RKO (cell line): Measurements from ENCODE around the gene MAP3K14.

ENCODE experiments used
- DNase-seq: peaks from one replicate; pipeline ENCODE4 v3.0.0-alpha.2; 2016; ENCODE audit warnings: low spot score

Gene MAP3K14

DNA sequence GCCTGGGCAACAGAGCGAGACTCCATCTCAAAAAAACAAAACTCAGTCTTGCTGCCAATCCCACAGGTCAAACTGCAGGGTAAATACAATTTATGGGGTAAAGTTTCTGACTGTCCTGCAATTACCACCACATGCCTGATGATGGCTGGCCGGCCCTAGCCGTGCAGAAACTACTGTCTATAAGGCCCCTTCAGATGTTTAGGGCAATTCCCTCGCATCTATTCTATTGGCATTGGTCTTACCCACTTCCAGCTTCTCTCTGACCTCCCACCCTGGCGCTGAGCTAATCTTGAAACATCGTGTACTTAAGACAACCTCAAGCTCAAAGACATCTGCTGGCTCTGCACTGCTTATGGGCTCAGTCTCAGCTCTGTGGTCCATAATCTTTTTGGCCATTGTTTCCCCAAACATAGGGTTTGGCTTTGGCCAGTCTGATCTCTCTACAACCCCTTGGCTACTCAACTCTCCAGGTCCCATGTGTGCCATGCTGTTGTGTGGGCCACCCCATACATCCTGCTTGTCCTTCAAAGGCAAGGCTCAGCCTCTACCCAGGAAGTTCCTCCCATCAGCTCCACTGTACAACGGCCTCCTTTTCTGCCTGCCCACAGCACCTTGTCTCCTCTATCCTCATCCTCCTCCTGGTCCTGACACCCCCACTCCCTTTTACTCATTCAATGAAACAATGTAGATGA is 16.6 kb downstream of the MAP3K14 start:
- DNase-seq, result no peak

DNA sequence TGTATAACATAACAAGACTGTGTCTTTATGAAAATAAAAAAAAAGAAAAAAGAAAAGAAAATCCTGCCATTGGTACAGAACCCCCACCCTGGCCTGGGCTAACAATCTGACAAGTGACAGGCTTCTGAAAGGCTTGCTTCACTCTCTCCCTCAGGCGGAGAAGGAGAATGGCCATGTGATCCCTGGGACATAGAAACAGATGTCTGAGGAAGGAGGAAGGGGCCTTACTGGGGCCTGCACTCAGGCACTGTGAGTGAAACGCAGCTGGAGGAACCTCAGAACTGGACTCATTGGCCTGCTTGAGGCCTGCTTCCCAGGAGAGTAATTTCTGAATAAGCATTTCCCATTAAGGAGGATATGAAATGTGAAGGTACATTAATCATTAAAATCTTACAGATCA is 17.5 kb downstream of the MAP3K14 start:
- no peak for DNase-seq

DNA sequence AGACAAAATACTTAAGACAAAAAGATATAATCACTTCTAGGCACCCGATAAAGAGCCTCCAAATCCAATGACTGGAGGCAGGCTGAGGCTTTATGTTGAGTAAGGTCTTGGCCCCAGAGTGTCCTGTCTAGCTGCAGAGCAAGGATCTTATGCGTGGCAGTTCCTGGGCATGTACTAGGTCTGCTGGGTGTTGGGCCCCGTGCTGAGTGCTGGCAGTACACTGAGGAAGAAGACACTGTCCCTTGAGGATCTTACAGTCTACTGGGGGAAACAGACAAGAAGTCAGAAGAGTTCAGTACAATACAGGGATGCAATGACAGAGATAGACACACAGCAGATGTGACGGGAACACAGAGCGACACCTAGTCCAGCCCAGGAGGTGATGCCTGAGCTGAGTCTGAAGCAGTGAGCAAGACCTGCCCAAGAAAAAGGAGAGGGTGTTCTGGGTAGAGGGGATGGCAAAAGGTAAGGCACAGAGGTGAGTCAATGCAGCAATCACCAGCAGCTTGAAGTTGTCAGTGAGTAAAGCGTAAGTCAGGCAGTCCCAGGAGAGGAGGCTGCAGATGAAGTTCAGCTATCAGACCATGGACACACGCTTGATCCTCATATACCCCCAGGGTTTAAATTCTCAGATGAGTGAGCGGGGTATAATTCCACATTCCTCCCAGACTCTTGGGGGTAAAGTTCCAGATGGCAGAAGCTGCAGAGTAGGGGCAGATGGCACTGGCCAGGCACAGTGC is 18.1 kb downstream of the MAP3K14 start:
- no peak for DNase-seq

- DNase-seq, result no peak
Measured at GRCh38 chr17:45296833-45297124, 20.0 kb downstream of the MAP3K14 start.

GRCh38 chr17:45296003-45296832 is 20.6 kb downstream of the MAP3K14 start:
- DNase-seq, result no peak

- DNase-seq, result no peak
Measured at GRCh38 chr17:45294506-45294905, 22.3 kb downstream of the MAP3K14 start.

GRCh38 chr17:45293413-45294211 is 23.2 kb downstream of the MAP3K14 start:
- peak; percentile 82 for DNase-seq

- no peak for DNase-seq
Measured at GRCh38 chr17:45292696-45293412, 24.0 kb downstream of the MAP3K14 start.

DNA sequence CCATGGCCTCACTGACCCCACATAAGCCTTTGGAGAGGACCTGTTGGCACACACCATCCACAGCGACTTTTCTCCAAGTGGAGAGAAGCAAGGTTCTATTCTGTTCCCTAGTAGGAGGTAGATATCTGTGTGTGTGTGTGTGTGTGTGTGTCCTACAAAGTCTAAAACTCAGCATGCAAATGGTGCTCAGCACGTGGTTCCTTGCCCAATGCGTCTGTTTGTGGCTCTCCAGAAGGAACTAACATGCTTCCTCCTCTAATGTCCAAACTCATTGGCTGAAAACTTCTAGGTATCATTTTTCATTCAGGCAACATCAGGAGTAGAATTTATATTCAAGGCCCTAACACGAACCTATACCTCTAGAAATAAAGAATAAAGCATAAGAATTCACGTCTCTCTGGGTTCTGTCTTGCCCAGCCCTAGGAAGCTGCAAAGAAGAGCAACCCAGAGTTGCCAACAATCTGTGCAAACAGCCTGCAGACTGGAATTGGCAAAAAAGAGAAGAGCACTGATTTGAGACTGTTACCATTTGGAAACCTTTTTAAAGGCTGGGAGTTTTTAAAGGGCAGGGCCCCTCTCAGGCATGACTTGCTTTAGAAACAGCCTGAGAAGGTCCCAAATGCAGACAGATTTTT is 25.5 kb downstream of the MAP3K14 start:
- DNase-seq, result no peak

GRCh38 chr17:45290269-45290765 is 26.5 kb downstream of the MAP3K14 start:
- no peak for DNase-seq

DNA sequence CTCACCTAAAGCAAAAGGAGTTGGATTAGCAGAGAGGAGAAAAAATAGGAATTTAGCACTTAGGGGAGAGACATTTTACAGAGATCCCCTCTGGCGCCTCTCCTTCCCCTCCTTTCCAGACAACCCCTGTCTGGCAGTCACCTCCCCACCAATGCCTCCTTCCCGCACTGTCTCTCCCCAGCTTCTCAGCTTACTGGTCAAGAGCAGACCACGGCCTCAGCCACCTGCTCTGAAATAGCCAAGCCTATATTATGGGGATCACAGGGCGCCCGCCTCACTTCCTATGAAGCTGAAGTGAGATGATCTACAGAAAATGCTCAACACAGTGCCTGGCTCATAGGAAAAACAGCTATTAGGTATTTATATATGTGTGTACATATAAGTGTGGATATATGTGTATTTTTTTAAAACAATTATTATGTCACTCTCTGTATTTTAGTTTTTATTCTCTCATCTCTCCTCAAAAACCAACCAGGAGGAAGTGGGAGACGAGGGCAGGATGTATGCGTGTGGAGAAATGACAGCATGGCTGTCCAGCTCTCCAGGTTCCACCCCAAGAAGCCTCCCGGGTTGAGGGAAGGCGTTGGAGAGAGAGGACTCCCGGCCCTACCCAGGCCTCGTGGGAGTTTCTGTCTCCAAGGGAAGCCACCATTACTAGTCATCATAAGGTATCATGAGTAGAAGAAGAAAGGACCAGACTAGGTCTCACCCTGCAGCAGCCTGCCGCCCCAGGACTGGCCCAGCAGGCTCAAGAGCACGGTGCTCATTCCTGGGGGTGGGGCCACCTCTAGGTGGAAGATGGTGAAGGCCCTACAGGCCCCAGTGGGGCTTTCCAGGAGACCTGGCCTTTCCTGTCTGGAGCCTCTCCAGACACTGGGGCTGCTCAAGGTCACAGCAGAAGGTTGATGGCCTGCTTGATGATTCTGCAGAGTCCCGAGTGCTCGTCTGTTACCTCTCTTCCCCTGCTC is 27.2 kb downstream of the MAP3K14 start:
- DNase-seq, result no peak

DNA sequence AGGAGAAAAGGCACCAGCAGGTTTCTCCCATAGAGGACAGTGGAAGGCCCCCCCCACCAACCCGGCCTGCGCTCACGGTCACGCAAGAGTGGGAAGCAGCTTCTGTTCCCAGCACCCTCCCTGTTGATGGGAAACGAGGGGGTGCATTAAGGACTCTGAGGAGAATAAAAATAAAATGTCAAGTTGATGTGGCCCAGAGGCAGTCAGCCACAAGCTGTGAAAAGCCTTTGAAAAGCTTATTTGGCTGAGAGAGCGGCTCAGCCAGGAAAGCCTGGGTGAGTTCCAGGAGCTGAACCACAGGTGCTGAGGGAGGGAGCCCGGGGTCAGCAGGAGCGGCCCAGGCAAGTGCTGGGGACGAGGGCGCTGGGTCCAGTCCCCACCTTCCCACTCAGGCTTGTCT is 28.0 kb downstream of the MAP3K14 start:
- DNase-seq, result no peak

DNA sequence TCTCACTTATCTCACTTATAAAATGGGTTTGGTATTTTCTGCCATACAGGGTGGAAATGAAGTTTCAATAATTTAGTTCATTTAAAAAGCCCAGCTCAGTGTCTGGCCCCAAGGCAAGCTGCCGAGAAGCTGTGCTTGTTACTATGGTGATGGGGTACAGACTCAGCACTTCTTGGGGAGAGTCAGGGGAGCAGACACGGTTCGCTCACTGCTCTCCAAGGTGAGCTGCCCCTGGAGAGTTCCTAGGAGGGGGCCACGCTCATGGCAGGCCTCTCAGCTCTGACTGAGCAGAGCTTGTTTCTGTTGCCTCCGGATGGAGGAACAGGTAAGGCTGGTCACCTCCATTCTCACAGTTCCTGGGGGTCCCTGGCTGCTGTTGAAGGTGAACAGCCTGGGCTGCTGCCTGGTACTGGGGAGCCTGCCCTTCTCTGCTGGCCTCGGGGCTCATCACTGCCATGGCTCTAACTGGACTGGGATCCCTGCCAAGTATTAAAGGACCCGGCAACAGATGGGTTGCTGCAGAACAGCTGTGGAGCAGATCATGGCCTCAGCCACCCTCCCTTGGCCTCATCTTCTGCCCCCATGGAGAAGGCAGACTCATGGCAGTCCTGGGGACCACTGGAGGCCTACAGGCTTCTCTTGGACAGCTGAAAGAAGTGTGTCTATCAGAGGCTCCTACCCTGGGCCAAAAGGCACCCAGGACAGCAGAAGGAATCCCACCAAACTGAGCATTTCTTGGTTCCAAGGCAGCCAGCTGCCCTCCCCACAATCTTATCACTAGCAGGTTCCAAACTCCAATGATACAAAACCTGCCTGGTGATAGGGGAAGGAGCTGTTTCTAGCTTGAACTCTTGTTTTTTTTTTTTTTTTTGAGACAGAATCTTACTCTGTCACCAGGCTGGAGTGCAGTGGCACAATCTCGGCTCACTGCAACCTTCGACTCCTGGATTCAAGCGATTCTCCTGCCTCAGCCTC is 29.0 kb downstream of the MAP3K14 start:
- no peak for DNase-seq

GRCh38 chr17:45286286-45286685 is 30.5 kb downstream of the MAP3K14 start:
- DNase-seq, result no peak

DNA sequence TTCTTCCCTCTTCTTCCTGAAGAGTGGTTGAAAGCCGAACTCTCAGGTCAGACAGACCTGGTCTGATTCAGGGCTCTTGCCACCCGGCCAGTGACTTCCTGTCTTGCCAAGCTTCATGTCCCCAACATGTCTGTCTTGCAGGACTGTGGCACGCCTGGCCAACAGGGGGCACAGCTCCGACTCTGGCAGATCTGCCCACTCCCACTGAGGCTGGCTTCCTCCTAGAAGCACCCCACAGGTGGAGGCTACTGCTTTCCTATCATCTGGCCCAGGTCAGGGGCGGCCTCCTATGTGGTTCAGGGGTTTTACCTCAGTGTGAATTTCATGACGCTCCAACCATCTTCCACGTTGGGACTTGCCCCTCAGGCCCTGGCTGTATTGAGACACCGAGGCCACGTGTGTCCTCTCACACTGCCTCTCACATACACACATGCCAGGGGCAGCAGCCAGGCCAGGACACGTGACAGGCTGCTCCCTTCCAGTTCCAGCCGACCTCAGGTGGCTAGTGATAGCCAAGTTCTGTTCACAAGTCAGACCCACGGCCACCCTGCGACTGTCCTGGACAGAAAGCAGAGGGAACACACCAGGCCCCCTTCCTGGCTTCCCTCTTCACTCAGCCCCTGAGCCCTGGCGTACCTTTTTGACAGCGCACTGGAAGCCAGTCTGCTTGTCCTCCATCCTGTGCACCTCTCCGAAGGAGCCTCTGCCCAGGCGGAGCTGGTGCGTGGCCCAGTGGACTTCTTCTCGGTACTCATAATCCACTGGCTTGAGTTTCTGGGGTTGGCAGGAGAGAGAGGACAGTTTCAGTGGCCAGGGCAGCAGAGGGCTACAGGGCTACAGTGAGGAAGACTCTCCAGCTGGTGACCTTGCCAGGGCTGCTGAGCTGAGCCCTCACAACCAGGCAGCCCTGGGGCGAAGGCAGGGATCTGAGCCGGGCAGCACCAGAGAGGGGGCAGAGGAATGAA is 32.4 kb downstream of the MAP3K14 start:
- no peak for DNase-seq

- DNase-seq, result no peak
Measured at GRCh38 chr17:45283711-45284110, 33.1 kb downstream of the MAP3K14 start.
